GM12891 (cell line): ENCODE measurements around the gene RAMP3.

Experiments
- PAX5 ChIP-seq: IDR thresholded peaks from 2 replicates; pipeline ENCODE4 v1.6.1; 2011; ENCODE audit warnings: low read length, moderate library complexity, mild to moderate bottlenecking; ENCODE audit not compliant: insufficient read depth, severe bottlenecking
- POLR2A ChIP-seq: IDR thresholded peaks from 2 replicates; pipeline ENCODE4 v1.6.1; 2011; ENCODE audit warnings: low read depth, low read length, control low read depth
- POLR2AphosphoS5 ChIP-seq: IDR thresholded peaks from 2 replicates; pipeline ENCODE4 v1.6.1; 2011; ENCODE audit warnings: low read depth, low read length, control low read depth
- SPI1 ChIP-seq: IDR thresholded peaks from 2 replicates; pipeline ENCODE4 v1.6.1; 2011; ENCODE audit warnings: low read depth, low read length, control low read depth
- TAF1 ChIP-seq: IDR thresholded peaks from 2 replicates; pipeline ENCODE4 v1.6.1; 2011; ENCODE audit warnings: low read depth, low read length, control low read depth

GRCh38 chr7:45151131-45151684 is 6.4 kb upstream of the RAMP3 start:
- TF ChIP-seq POLR2AphosphoS5 (no peak), POLR2A (no peak), PAX5 (no peak), TAF1 (no peak), SPI1 (no peak)
